HEK293T (cell line): ENCODE measurements around the gene ZNF516.

Source experiments
- CTCF ChIA-PET: fragments of 350-600 bp; formaldehyde crosslinking; extraction: SDS; loops from one replicate; lab custom pipeline; 2021; ENCODE audit warnings: antibody characterized with exemption, inconsistent platforms; lab: Yijun Ruan, JAX
- POLR2A ChIA-PET: fragments of 350-600 bp; formaldehyde crosslinking; extraction: SDS; loops from one replicate; lab custom pipeline; 2020; ENCODE audit warnings: antibody characterized with exemption, inconsistent platforms; lab: Yijun Ruan, JAX
- DNase-seq: peaks from one replicate; pipeline ENCODE4 v3.0.0; 2012; ENCODE audit warnings: mixed read lengths; ENCODE audit errors: extremely low spot score
- ARNT ChIP-seq: fragments of 450-650 bp; IDR thresholded peaks from 2 replicates; pipeline ENCODE4 v1.6.1; 2017; ENCODE audit warnings: mild to moderate bottlenecking
- BHLHE40 ChIP-seq: fragments of 450-650 bp; IDR thresholded peaks from 2 replicates; pipeline ENCODE4 v1.6.1; 2016; ENCODE audit warnings: mild to moderate bottlenecking, moderate library complexity, borderline replicate concordance
- CTBP1 ChIP-seq: fragments of 450-650 bp; IDR thresholded peaks from 2 replicates; pipeline ENCODE4 v1.6.1; 2016; ENCODE audit warnings: borderline replicate concordance
- ELF4 ChIP-seq: fragments of 450-650 bp; IDR thresholded peaks from 2 replicates; pipeline ENCODE4 v1.6.1; 2017; ENCODE audit warnings: antibody characterized with exemption
- FOXA1 ChIP-seq: fragments of 450-650 bp; IDR thresholded peaks from 2 replicates; pipeline ENCODE4 v1.6.1; 2016; ENCODE audit warnings: mild to moderate bottlenecking
- FOXK2 ChIP-seq: fragments of 450-650 bp; IDR thresholded peaks from 2 replicates; pipeline ENCODE4 v1.6.1; 2016; ENCODE audit warnings: mild to moderate bottlenecking
- FOXM1 ChIP-seq: fragments of 450-650 bp; IDR thresholded peaks from 2 replicates; pipeline ENCODE4 v1.6.1; 2017; ENCODE audit warnings: mild to moderate bottlenecking, borderline replicate concordance
- HDGF ChIP-seq: fragments of 450-650 bp; IDR thresholded peaks from 2 replicates; pipeline ENCODE4 v1.6.1; 2017; ENCODE audit warnings: antibody characterized with exemption, borderline replicate concordance
- L3MBTL2 ChIP-seq: fragments of 450-650 bp; conservative IDR thresholded peaks from 2 replicates; pipeline ENCODE4 v1.6.1; 2016; ENCODE audit warnings: mild to moderate bottlenecking
- LEF1 ChIP-seq: fragments of 450-650 bp; IDR thresholded peaks from 2 replicates; pipeline ENCODE4 v1.6.1; 2017; ENCODE audit warnings: mild to moderate bottlenecking, borderline replicate concordance
- NFRKB ChIP-seq: fragments of 450-650 bp; IDR thresholded peaks from 2 replicates; pipeline ENCODE4 v1.6.1; 2016; ENCODE audit warnings: mild to moderate bottlenecking, moderate library complexity
- PKNOX1 ChIP-seq: fragments of 450-650 bp; IDR thresholded peaks from 2 replicates; pipeline ENCODE4 v1.6.1; 2016
- SP1 ChIP-seq: fragments of 450-650 bp; IDR thresholded peaks from 2 replicates; pipeline ENCODE4 v1.6.1; 2017
- SUZ12 ChIP-seq: fragments of 450-650 bp; IDR thresholded peaks from 2 replicates; pipeline ENCODE4 v1.6.1; 2016; ENCODE audit warnings: mild to moderate bottlenecking
- TARDBP ChIP-seq: fragments of 450-650 bp; IDR thresholded peaks from 2 replicates; pipeline ENCODE4 v1.6.1; 2016
- ZNF384 ChIP-seq: fragments of 450-650 bp; IDR thresholded peaks from 2 replicates; pipeline ENCODE4 v1.6.1; 2016

ZNF516 gene

GRCh38 chr18:76384114-76384790, 110.8 kb downstream of the ZNF516 start:
- ChIA-PET CTCF (interaction anchor here (0.7 kb wide), 1 partner anchor 347 kb away, joined by 3 read pairs; no protein-coding TSS in a partner anchor), POLR2A (no interaction called here)
- no peak for DNase-seq
- TF ChIP-seq TARDBP: no peak
- no peak for TF ChIP-seq SUZ12
- TF ChIP-seq ZNF384: no peak
- no peak for TF ChIP-seq PKNOX1
- TF ChIP-seq ARNT: no peak
- no peak for TF ChIP-seq FOXM1
- no peak for TF ChIP-seq FOXA1
- TF ChIP-seq L3MBTL2: no peak
- TF ChIP-seq CTBP1: no peak

- DNase-seq: no peak
- POLR2A ChIA-PET: no interaction called here
- TF ChIP-seq CTBP1: no peak
- CTCF ChIA-PET: interaction anchor here (0.7 kb wide), 1 partner anchor 348 kb away, joined by 3 read pairs; no protein-coding TSS in a partner anchor
Observed at GRCh38 chr18:76383636-76384035, 111.4 kb downstream of the ZNF516 start.

GRCh38 chr18:76382275-76382674, 112.8 kb downstream of the ZNF516 start:
- no peak for DNase-seq
- no peak for TF ChIP-seq ELF4
- no peak for TF ChIP-seq FOXM1
- TF ChIP-seq SP1: no peak
- TF ChIP-seq ZNF384: no peak
- no peak for TF ChIP-seq BHLHE40
- TF ChIP-seq FOXA1: no peak
- TF ChIP-seq ARNT: no peak
- TF ChIP-seq L3MBTL2: no peak
- no peak for TF ChIP-seq PKNOX1
- no peak for TF ChIP-seq FOXK2
- no peak for TF ChIP-seq CTBP1
- no peak for TF ChIP-seq LEF1
- TF ChIP-seq SUZ12: no peak
- TF ChIP-seq TARDBP: no peak
- no peak for TF ChIP-seq NFRKB
- no peak for TF ChIP-seq HDGF
- ChIA-PET POLR2A (no interaction called here), CTCF (no interaction called here)

GRCh38 chr18:76380791-76381405, 114.1 kb downstream of the ZNF516 start:
- ChIA-PET POLR2A (no interaction called here), CTCF (interaction anchor here (0.6 kb wide), 1 partner anchor 217 kb away, joined by 3 read pairs; no protein-coding TSS in a partner anchor)
- TF ChIP-seq FOXK2 (no peak), ELF4 (no peak), BHLHE40 (no peak), L3MBTL2 (no peak), ARNT (no peak), FOXM1 (no peak), NFRKB (no peak)
- peak; percentile 27 for DNase-seq

- CTCF ChIA-PET: interaction anchor here (0.6 kb wide), 1 partner anchor 121 kb away, joined by 3 read pairs; no protein-coding TSS in a partner anchor
- DNase-seq: no peak
- TF ChIP-seq SUZ12 (no peak), ZNF384 (no peak), LEF1 (no peak), PKNOX1 (no peak), FOXA1 (no peak), SP1 (no peak), BHLHE40 (no peak), FOXK2 (no peak), L3MBTL2 (no peak), HDGF (no peak), FOXM1 (no peak), NFRKB (no peak), ARNT (no peak)
- POLR2A ChIA-PET: no interaction called here
Observed at GRCh38 chr18:76380127-76380729, 114.8 kb downstream of the ZNF516 start.
